Liver (tissue), 3 donors: Measurements from ENCODE around the gene KCNE3.

Experiments
- JUND ChIP-seq, 2 donors: IDR thresholded peaks; 2 replicates each; pipeline ENCODE4 v1.6.1; 2016; ENCODE audit warnings: antibody characterized with exemption in 2 of 2
- RAD21 ChIP-seq, 2 donors: IDR thresholded peaks; 2 replicates each; pipeline ENCODE4 v1.6.1; 2016; ENCODE audit warnings: antibody characterized with exemption in 2 of 2, mild to moderate bottlenecking in 2 of 2
- TAF1 ChIP-seq: conservative IDR thresholded peaks from 2 replicates; pipeline ENCODE4 v1.6.1; 2016; ENCODE audit warnings: antibody characterized with exemption, mild to moderate bottlenecking
- TF ChIP-seq, protein P1 (sequence below): IDR thresholded peaks from 2 replicates; pipeline ENCODE4 v1.6.1; 2016; ENCODE audit warnings: antibody characterized with exemption
- TF ChIP-seq, protein P2 (sequence below): fragments of 150-350 bp; IDR thresholded peaks from 2 replicates; pipeline ENCODE4 v1.5.1; 2017; ENCODE audit warnings: improper control_type of control experiment, low read depth, low read length; ENCODE audit not compliant: missing input control
- TF ChIP-seq, protein P3 (sequence below): IDR thresholded peaks from 2 replicates; pipeline ENCODE4 v1.6.1; 2016; ENCODE audit warnings: antibody characterized with exemption, mild to moderate bottlenecking
- donor health status: healthy.
- donor health status: healthy.

DNA sequence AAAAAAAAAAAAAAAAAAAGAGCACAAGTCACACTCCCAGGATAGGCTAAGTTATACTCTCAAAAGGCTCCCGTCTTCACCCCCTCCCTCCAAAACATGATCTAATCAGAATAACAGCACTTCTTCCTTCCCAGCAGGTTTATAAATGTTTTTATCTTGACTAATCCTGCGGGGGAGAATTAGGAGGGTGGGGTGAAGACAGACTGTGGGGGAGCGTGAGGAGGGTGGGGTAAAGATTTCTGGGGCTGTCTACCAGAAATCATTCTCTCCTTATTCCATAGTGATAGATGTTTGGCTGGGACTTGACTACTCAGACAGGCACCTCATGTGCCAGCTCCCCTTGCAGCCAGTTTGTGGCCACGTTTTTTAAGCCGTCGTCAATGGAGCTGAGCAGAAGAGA lies 17.0 kb downstream of the KCNE3 start:
- TF ChIP-seq, protein P1, sequence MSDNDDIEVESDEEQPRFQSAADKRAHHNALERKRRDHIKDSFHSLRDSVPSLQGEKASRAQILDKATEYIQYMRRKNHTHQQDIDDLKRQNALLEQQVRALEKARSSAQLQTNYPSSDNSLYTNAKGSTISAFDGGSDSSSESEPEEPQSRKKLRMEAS = no peak
- TF ChIP-seq, protein P2, sequence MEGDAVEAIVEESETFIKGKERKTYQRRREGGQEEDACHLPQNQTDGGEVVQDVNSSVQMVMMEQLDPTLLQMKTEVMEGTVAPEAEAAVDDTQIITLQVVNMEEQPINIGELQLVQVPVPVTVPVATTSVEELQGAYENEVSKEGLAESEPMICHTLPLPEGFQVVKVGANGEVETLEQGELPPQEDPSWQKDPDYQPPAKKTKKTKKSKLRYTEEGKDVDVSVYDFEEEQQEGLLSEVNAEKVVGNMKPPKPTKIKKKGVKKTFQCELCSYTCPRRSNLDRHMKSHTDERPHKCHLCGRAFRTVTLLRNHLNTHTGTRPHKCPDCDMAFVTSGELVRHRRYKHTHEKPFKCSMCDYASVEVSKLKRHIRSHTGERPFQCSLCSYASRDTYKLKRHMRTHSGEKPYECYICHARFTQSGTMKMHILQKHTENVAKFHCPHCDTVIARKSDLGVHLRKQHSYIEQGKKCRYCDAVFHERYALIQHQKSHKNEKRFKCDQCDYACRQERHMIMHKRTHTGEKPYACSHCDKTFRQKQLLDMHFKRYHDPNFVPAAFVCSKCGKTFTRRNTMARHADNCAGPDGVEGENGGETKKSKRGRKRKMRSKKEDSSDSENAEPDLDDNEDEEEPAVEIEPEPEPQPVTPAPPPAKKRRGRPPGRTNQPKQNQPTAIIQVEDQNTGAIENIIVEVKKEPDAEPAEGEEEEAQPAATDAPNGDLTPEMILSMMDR = no peak
- no peak for TF ChIP-seq TAF1
- TF ChIP-seq JUND (IDR thresholded peaks at IDR 0.05) = no peak
- TF ChIP-seq, protein P3, sequence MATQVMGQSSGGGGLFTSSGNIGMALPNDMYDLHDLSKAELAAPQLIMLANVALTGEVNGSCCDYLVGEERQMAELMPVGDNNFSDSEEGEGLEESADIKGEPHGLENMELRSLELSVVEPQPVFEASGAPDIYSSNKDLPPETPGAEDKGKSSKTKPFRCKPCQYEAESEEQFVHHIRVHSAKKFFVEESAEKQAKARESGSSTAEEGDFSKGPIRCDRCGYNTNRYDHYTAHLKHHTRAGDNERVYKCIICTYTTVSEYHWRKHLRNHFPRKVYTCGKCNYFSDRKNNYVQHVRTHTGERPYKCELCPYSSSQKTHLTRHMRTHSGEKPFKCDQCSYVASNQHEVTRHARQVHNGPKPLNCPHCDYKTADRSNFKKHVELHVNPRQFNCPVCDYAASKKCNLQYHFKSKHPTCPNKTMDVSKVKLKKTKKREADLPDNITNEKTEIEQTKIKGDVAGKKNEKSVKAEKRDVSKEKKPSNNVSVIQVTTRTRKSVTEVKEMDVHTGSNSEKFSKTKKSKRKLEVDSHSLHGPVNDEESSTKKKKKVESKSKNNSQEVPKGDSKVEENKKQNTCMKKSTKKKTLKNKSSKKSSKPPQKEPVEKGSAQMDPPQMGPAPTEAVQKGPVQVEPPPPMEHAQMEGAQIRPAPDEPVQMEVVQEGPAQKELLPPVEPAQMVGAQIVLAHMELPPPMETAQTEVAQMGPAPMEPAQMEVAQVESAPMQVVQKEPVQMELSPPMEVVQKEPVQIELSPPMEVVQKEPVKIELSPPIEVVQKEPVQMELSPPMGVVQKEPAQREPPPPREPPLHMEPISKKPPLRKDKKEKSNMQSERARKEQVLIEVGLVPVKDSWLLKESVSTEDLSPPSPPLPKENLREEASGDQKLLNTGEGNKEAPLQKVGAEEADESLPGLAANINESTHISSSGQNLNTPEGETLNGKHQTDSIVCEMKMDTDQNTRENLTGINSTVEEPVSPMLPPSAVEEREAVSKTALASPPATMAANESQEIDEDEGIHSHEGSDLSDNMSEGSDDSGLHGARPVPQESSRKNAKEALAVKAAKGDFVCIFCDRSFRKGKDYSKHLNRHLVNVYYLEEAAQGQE = no peak
- no peak for TF ChIP-seq RAD21 (IDR thresholded peaks at IDR 0.05)
